ENCODE results near the gene EHD1.

The EHD1 gene

DNA sequence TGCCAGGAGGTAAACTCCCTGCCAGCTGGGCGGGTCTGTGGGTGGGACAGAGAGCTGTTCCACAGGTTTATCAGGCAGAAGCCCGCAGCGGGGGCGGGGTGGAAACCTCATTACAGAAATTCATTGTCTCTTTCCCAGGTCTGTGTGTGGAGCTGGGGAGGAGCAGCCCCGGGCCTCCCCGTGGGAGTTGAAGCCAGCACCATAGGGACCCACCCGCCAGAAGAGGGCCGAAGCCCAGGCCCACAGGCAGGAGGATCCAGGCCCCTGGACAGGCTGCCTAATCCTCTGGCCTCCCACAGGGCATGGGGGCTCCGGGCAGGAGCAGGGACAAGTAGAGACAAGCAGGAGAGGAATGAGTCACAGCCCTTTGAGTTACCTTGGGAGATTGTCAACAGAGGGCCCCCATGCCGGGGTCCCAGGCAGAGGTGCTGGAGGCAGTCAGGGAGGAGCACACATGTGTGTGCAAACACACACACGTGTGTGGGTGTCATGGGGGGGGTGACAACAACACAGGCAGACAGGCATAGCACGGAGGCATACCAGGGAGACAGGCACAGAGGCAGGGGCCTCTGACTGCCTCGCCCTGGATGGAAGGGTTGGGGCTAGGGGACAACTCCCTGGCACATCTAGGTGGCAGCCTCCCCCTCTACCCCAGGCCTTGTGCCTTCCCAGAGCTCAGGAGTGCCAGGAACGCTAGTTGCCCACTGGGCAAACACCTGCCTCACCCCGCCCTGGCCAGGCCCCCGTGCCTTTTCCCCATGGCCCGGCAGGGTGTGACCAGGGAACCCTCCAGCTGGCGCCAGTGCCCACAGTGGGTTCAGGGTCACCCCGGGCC lies 35.4 kb downstream of the EHD1 start:
- TF ChIP-seq CTCF (IDR thresholded peaks at IDR 0.05; ENCODE audit: extremely low read depth, missing control alignments), result no peak
- no peak for DNase-seq (ENCODE audit: low spot score)

GRCh38 chr11:64842366-64842759 lies 36.1 kb downstream of the EHD1 start:
- no peak for DNase-seq (ENCODE audit: low spot score)
- no peak for TF ChIP-seq CTCF (IDR thresholded peaks at IDR 0.05; ENCODE audit: extremely low read depth, missing control alignments)

- TF ChIP-seq CTCF (IDR thresholded peaks at IDR 0.05; ENCODE audit: extremely low read depth, missing control alignments), result no peak
- DNase-seq (ENCODE audit: low spot score), result no peak
Observed at GRCh38 chr11:64841592-64842365, 36.6 kb downstream of the EHD1 start.

- TF ChIP-seq CTCF (IDR thresholded peaks at IDR 0.05; ENCODE audit: extremely low read depth, missing control alignments), result no peak
- DNase-seq (ENCODE audit: low spot score), result no peak
Observed at GRCh38 chr11:64839887-64840782, 38.3 kb downstream of the EHD1 start.

DNA sequence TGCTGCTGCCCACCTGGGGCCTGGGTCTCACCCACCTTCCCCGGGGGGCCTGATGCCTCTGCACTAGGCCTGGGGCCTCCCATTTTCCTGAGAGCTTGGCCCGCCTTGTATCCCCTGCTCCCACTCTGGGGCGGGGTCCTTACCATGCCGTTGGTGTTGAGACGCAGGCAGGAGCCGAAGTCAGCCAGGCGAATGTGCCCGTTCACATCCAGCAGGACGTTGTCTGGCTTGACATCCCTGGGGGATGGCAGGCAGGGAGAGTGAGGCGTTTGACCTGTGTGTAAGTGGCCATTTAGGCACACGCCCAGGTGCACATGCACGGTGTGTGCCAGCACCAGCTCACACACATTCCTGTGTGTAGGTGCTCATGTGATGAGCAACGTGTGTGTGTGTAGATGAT lies 39.1 kb downstream of the EHD1 start:
- no peak for TF ChIP-seq CTCF (IDR thresholded peaks at IDR 0.05; ENCODE audit: extremely low read depth, missing control alignments)

DNA sequence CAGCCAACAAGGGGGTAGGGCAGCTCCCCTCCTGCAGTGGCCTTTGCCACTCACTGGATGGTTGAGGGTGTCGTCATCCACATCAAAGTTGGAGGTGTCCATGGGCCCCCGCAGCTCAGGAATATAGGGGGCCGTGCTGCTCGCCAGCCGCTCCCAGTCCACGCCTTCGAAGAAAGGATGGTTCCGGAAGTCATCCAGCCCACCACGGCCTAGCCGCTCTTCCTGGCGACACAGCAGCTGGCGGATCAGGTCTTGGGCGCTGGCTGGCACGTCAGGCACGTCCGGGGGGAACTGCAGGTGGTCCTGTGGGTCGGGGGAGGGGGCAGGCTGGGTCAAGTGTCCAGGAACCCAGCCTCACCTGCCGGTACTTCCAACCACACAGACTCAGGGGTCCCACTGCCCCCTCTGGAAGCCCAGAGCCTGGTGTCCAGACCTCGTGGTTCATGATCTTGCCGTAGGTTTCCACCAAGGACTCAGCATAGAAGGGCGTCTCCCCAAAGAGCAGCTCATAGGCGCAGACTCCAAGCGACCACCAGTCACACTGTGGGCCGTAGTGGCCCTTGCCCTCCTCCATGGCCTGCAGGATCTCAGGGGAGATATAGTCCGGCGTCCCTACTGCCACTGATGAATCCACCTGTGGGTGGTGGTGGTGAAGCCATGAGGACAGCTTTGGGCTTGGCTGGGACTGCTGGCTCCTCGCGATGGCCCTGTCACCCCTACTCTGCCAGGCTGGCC lies 39.7 kb downstream of the EHD1 start:
- TF ChIP-seq CTCF (IDR thresholded peaks at IDR 0.05; ENCODE audit: extremely low read depth, missing control alignments), result no peak

More for the DNA sequence above, 39.1 kb downstream of the EHD1 start:
- DNase-seq (ENCODE audit: low spot score), result no peak

More for the DNA sequence above, 39.7 kb downstream of the EHD1 start:
- no peak for DNase-seq (ENCODE audit: low spot score)
